ENCODE data around the gene BOK.
"Not testable (repeated sequence)": the region's sequence is repeated elsewhere in the genome, so short reads cannot be mapped to it uniquely, and the experiment has no call there.

Gene BOK, protein sequence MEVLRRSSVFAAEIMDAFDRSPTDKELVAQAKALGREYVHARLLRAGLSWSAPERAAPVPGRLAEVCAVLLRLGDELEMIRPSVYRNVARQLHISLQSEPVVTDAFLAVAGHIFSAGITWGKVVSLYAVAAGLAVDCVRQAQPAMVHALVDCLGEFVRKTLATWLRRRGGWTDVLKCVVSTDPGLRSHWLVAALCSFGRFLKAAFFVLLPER

GRCh38 chr2:241558532-241559322 lies at the start of gene BOK:
Gene BOK (plus strand): TSS chr2:241558745. CDS start chr2:241559484, 739 bp downstream.
- DNase-seq (ENCODE audit: low spot score) = peak; percentile 63

GRCh38 chr2:241509155-241509784 lies 49.3 kb upstream of the BOK start:
- DNase-seq (ENCODE audit: low spot score) = no peak

- no peak for DNase-seq (ENCODE audit: low spot score)
Observed at GRCh38 chr2:241511091-241511741, 47.3 kb upstream of the BOK start.

- peak; percentile 50 for DNase-seq (ENCODE audit: low spot score)
Observed at GRCh38 chr2:241514553-241514952, 44.0 kb upstream of the BOK start.

- peak; percentile 9 for DNase-seq (ENCODE audit: low spot score)
Observed at GRCh38 chr2:241514986-241515737, 43.4 kb upstream of the BOK start.

GRCh38 chr2:241516520-241516965 lies 42.0 kb upstream of the BOK start:
- no peak for DNase-seq (ENCODE audit: low spot score)

DNA sequence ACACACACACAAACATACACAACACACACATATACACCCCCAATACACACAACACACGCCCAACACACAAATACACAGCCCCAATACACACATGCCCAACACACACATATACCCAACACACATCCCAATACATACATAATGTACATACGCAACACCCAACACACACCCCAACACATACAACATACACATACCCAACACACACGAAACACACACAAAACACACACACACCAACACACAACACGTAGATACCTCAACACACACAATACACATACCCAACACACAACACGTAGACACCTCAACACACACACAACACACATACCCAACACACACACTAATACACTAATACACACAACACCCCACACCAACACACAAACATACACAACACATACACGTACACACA lies 41.2 kb upstream of the BOK start:
- DNase-seq (ENCODE audit: low spot score) = no peak

DNA sequence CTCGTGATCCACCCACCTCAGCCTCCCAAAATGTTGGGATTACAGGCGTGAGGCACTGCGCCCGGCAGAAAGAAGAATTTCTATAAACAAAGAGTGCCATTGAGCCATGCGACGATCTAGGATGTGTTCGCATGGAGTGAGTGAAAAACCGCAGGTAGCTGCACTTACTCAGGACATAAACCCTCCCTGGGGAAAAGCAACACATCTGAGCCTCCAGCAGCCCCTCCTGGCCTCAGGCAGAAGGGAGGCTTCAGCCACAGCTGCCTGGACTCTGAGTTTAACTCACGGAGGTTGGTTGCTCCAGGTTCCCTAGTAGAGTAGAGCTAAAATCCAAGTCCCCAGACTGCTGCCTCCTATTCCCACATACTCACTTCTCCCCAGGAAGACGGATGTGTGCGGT lies 38.9 kb upstream of the BOK start:
- DNase-seq (ENCODE audit: low spot score) = no peak

DNA sequence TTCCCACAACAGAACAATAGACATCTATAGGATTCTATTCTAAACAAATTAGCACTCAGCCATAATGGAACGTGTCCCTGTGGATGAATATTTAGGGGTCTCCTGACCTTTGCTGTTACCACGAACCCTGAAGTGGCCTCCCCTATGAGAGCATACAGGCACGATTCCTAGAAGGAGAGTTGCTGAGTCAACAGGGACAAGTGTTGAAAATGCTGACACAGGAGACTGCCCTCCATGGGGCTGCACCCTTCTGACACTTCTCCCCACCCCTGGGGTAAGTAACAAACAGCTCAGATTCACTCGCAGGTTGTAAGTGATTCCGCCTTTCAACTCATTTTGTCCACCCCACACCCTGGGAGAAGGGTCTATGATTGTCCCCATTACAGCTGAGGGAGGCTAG lies 36.1 kb upstream of the BOK start:
- no peak for DNase-seq (ENCODE audit: low spot score)

DNA sequence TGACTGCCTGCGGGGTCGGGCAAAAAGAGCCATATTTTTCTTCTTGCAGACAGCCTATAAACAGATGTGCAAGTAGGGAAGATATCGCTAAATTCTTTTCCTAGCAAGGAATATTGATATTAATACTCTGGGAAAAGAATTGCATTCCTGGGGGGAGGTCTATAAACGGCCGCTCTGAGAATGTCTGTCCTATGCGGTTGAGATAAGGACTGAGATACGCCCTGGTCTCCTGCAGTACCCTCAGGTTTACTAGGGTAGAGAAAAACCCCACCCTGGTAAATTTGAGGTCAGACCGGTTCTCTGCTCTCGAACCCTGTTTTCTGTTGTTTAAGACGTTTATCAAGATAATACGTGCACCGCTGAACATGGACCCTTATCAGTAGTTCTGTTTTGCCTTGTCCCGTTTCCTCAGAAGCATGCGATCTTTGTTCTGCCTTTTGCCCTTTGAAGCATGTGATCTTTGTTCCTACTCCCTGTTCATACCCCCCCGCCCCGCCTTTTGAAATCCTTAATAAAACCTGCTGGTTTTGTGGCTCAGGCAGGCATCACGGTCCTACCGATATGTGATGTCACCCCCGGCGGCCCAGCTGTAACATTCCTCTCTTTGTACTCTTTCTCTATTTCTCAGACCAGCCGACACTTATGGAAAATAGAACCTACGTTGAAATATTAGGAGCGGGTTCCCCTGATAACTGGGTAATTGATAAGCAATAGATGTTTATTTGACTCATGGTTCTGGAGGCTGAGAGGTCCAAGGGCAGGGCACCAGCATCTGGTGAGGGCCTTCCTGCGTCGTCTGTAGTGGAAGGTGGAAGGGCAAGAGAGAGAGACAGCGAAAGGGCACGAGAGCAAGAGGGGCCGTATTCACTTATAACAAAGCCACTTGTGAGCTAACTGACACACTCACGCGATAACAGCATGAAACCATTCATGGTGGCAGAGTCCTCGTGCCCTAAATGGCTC lies 32.4 kb upstream of the BOK start:
- DNase-seq (ENCODE audit: low spot score) = not testable (repeated sequence)

DNA sequence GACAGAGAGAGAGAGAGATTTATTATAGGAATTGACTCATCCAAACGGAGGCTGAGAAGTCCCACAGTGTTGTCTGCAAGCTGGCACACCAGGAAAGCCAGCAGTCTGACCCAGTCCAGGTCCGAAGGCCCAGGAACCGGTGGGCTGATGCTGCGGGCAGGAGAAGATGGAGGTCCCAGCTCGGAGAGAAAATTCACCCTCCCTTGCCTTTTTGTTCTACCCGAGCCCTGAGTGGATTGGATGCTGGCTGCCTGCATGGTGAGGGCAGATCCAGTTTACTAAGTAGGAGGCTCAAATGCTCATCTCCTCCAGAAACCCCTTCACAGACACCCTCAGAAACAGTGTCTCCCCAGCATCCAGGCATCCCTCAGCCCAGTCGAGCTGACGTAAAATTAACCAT lies 28.0 kb upstream of the BOK start:
- DNase-seq (ENCODE audit: low spot score) = no peak

DNA sequence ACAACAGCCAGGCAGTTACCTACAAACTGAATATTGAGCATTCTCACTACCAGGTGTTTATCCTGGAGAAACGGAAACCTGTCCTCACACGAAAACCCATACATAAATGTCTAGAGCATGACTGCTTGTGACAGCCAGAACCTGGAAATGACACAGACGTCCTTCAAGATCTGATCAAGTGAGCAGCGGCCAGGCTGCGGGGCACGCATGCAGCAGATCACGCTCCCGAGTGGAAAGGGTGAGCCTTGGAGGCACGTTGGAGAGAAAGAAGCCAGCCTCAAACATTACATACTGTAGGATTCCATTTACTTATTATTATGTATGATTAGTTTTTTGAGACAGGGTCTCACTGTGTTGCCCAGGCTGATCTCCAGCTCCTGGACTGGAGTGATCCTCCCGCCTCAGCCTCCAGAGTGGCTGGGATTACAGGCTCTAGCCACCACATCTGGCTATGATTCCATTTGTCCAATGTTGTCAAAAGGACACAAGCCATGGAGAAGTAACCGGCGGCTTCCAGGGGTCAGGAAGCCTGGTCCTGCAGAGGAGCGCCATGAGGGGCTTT lies 27.3 kb upstream of the BOK start:
- no peak for DNase-seq (ENCODE audit: low spot score)

DNA sequence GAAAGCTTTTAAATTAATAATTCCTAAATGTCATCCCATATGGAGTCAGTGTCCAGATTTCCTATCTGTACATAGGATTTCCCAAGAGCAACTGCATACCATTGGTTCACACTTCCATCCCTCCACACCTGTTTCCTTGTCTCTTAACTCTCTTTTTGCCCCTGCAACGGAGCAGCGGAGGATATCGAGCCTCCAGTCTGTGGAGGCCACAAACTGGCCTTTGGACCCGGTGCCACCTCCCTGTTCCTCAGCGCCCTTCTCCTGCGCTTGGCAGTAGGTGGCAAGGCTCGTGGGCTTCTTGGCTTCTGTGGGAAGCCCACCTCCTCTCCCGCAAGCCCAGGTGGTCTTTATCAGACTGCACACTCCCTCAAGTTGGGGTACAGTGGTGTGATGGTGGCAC lies 26.4 kb upstream of the BOK start:
- no peak for DNase-seq (ENCODE audit: low spot score)

GRCh38 chr2:241532733-241533601 lies 25.6 kb upstream of the BOK start:
- DNase-seq (ENCODE audit: low spot score) = no peak

- no peak for DNase-seq (ENCODE audit: low spot score)
Observed at GRCh38 chr2:241534293-241534692, 24.3 kb upstream of the BOK start.

GRCh38 chr2:241534701-241535375 lies 23.7 kb upstream of the BOK start:
- DNase-seq (ENCODE audit: low spot score) = no peak

DNA sequence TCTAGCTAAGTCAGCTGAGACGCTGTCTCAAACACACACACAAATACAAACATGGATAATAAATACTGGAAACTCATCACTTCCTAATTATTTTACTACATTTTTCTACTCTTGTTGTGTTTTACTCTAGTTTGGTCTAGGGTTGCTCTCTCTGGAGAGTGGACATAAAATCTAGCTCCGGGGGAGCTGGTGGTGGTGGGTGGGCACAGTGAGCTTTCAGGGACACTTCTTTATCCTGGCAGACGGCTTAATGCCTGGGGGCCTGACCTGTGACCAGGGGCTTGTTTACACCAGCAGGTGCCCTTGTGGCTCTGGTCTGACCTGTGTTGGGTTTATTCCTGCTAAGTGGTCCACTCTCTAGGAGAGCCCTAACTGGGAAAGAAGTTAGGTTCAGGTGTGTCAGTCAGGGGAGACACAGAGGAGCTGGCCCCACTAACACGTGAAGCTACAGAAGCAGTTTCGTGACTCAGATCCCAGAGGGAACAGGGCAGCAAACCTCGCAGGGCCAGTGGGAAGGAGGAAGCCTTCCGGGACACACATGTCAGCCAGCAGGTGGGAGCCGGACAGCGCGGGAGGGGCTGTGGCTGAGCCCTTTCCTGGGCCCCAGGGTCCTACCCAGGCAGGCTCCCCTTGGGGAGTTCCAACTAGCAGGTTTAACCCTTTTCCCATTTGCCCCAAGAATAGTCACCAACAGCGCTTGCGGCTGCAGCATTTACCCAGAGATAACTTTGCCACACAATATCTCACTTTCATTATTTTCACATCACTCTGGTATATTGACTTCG lies 22.5 kb upstream of the BOK start:
- DNase-seq (ENCODE audit: low spot score) = no peak
